Smooth muscle cell of the brain vasculature (primary cell): Measurements from ENCODE around the gene BGN.

Experiments used
- DNase-seq: peaks from one replicate; pipeline ENCODE4 v3.0.0-alpha.2; 2012; ENCODE audit warnings: low read depth, low spot score

Gene BGN

GRCh38 chrX:153494541-153495361 is at the start of gene BGN:
Gene BGN, plus strand, starts transcription at chrX:153494980. Its CDS starts 9,652 bp downstream, at chrX:153504632.
- no peak for DNase-seq

GRCh38 chrX:153445106-153445855 is 49.5 kb upstream of the BGN start:
- no peak for DNase-seq

DNA sequence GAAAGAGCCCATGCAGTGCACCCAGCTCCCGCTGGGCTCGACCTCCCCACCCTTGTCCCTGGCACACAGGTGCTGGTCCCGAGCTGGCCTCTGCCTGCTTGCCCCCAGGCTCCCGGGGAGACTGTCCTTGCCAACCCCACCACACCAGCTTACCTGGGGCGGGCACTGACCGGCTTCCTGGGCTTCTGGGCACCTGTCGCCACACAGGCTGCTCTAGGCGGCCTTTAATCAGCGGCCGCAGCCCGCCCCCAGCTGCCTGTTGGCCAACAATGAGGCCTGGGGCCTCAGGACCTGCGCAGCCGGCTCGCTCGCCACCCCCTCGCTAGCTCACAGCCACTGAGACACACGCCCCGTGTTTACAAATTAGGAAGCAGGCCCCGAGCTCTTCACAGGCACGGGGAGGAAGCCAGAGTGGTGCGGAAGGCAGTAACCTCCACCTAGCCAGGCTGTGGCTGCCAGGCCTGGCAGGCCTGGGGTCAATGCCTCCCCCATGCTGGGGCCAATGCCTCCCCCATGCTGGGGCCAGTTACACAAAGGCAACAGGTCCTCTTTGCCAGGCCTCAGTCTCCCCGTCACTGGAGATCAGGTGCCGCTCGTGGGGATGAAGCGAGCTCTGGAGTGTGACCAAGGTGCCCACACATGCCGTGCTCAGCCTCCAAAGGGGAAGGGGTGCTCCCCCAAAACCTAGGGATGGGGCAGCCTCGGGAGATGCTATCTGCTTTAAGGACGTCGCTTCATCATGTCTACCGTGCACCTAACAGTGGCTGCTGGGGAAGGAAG is 48.7 kb upstream of the BGN start, which contains the start of gene TREX2:
TSS of gene TREX2 (minus strand) at position 201 of the 780 bp plus-strand sequence. CDS start 626 bp downstream, outside the sequence.
- no peak for DNase-seq

DNA sequence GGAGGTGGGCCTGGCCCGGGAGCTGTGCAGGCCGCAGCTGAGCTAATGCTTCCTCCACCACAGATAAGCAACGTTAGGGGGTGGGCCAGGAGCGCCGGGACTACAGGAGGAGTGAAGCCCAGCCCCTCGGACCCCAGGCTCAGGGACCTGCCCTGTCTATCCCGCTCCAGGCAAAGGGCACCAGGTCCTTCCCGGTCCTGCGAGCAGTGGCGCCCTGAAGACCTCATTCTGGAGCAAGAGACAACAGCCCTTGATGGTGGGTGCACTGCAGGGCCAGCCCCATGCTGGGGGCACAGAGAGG is 48.2 kb upstream of the BGN start:
- DNase-seq, result no peak

DNA sequence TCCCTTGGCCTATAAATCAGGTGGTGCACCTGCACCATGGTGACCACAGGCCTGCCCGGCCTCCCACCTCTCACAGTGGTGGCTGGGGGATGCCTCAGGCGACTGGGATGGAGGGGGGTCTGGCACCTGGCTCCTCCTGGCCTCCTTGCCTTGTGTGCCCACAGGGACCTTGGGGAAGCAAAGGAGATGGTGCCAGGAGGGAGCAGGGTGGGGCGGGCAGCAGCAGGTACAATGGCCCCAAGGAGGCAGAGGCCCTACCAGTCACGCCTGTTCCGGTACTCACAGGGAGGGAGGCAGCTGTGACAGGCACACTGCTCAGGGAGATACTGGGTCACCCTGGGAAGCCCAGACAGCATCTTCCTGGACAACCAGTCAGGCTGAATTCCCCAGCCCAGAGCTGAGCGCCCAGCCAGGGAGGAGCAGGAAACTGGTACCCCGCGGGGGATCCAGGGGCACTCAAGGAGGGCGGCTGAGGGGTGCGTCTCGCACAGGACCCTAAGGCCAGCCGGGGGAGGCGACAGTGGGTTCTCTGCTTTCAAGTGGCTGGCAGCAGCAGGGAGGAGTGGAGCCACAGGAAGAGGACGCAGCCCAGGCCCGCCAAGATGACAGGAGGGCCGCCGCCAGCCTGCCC is 47.7 kb upstream of the BGN start:
- no peak for DNase-seq

DNA sequence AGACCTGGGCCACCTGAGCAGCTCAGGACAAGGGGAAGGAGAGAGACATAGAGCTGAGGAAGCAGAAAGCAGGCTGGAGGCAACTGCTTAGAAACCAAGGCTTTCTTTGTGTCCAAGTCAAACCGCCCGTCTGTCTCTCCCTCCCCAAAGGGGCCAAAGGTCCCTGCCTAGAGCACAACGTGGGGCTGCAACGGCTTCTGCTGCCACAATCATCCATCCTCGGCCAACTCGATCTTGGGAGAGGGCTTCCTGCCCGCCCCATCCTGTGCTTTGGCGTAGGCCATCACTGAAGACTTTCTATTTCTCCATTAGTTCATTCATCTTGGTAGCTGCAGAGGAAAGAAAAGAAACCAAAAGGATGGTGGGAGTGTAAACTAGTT is 47.2 kb upstream of the BGN start:
- DNase-seq, result no peak

DNA sequence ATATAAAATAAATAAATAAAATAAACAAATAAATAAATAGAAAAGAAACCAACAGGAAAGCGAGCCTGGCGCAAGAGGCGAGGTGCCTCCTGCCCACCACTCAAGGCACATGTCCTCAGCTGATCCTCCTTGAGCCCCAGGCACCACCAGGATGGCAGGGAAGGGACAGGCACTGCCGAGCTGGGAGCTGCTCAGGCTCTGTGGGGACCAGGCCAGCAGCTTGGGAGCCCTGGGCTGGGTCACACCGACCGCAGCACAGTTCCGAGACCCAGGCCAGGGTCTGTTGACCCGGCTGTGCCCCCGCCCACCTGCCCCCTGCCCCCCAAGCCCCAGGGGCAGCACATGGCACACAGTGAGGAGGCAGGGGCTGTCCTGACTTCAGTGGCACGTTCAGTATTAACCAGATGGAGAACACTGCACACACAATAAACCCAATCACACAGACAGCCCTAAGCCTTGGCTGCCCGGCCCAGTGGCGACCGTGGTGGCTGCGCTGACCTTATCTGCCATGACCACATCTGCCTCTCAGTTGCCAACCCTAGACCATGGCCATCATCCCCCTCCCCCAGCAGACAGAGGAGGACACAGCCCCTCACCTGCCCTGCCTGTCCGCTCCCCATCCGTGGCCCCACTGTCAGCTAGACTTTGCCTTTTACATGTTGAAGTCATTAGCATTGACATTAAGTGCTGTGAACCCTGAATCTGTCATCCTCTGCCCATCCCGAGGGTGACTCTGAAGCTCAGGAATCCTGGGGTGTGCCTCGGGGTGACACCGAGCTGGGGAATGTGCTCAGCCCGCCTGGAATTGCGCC is 46.0 kb upstream of the BGN start:
- DNase-seq, result no peak

DNA sequence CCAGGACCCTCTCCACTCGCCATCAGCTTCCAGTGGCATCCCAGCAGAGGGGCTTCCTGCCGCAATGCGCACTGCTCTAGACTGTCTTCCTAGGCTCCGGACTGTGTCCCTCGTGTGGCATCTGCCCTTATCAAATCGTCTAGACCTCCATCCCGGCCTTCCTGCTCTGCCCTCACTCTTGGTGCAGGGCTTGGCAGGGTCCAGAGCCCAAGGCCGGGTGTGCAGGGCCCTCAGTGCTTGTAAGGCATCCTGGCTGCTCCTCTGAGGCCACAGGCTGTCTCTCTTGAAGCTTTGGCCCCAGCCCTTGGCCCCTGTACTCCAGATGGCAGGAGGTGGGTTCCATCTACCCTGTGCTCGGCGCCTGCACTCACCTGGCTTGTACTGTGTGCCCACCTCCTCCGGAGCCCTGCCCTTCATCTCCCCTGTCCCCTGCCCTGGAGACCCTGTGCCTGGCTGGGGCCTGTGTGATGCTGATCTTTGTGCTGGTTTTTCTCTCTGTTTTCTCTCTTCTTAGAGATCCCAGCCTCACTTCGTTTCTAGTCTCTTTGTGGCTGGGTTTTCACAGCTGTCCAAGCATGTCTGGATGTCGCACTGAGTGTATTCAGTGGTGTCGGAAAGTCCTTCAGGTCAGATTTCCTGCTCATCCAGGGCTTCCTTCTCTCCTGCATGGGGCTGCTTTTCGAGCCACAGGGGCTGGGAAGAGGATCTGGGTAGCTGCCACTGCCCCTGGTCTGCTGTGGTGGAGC is 45.2 kb upstream of the BGN start:
- DNase-seq, result no peak

GRCh38 chrX:153450114-153450948 is 44.4 kb upstream of the BGN start:
- no peak for DNase-seq

DNA sequence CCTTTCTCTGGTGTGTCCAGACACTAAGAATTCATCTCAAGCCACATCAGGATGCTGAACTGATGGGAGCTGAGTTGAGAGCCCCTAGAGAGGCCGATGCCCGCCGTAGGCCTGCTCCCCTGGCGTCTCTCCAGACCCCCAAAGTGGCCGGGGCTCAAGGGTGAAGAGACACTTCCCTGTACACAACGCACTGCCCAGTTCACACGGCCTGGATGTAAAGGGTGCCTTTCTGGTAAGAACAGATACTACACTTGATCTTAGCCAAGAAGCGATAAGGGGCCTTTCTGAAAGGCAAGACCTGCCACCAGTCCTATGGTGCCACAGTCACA is 43.9 kb upstream of the BGN start:
- DNase-seq, result no peak

GRCh38 chrX:153454901-153455550 is 39.8 kb upstream of the BGN start:
- no peak for DNase-seq

- no peak for DNase-seq
These were observed 39.2 kb upstream of the BGN start for GRCh38 chrX:153455571-153455970.

DNA sequence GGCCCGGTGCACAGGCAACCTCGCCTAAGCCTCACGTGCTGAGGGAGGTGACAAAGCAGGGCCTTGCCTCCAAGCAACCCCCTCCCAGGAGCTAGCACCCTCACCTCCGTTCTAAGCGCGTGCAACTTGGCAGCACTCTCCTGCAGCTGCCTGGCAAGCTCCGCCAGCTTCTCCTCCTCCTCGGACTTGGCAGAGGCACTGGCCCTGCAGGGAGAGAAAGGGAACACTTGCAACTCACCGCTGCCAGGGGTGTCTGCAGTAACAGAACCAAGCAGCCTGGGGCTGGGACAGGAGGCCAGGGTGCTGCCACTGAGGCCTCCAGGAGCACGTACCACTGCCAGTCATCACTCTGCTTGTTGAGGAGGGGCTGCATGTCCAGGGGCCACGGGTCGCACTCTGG is 38.6 kb upstream of the BGN start:
- no peak for DNase-seq

GRCh38 chrX:153456704-153457103 is 38.1 kb upstream of the BGN start:
- no peak for DNase-seq

- DNase-seq, result no peak
These were observed 37.5 kb upstream of the BGN start for GRCh38 chrX:153457136-153457825.

DNA sequence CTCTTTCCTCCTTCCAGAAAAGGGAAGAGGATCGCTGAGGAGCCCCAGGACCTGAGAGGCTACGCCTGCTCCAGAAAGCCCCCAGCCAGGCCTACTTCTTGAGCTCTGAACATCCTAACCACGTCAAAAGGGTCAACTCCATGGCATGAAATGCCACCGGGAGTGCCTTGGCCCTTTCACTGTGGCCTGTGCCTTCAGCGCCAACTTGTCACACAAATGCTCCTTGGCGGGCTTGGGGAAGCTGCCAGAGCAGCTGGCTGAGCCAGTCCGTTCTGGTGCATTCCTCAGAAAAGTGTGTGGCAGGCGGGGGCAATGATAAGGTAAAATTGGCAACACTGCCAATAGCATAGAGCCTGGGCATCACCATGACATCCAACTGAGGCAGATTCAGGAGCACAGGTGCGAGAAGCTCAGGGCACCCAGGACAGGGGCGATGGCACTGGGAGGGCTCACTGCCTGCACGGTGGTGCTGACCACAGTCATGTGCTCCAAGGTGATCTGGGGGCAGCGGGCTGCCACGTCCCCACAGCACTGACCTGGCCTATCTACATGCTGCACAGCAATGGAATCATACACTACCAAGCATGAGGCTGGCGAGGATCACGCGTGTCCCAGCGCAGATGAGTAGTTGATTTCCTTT is 36.8 kb upstream of the BGN start:
- no peak for DNase-seq

DNA sequence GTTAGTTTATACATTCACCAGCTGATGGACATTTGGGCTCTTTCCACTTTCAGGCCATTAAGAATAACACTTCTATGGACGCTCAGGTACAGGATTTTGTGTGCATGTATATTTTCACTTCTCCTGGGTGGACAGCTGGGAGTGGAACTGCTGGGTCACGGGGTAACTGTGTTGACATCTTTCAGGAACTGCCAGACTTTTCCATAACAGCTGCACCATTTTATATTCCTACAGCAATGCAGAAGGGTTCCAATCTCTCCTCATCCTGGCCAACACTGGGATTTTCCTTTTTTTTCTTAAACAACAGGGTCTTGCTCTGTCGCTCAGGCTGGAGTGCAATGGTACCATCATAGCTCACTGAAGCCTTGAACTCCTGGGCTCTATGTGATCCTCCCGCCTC is 36.3 kb upstream of the BGN start:
- no peak for DNase-seq

DNA sequence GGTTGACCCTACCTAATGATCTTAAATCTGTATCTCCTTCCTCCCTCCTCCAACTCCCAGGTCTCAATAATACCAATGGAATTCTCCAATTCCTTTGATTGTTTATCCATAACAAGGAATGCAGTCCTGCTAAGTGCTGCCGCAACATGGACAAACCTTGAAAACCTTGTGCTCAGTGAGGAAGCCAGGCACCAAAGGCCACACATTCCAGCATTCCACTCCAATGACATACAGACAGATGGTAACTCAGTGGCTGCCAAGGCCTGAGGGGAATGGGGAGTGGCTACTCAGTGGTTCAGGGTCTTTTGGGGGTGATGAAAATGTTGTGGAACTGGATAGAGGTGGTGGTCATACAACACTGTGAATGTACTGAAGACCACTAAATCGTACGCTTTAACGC is 34.8 kb upstream of the BGN start:
- DNase-seq, result no peak
